Activated T-cell treated with anti-CD3 and anti-CD28 coated beads for 4 hours (primary cell): ENCODE measurements around the gene ZBTB12.

Source experiments
- DNase-seq: peaks from one replicate; pipeline ENCODE4 v3.0.0-alpha.2; 2020

Gene ZBTB12

DNA sequence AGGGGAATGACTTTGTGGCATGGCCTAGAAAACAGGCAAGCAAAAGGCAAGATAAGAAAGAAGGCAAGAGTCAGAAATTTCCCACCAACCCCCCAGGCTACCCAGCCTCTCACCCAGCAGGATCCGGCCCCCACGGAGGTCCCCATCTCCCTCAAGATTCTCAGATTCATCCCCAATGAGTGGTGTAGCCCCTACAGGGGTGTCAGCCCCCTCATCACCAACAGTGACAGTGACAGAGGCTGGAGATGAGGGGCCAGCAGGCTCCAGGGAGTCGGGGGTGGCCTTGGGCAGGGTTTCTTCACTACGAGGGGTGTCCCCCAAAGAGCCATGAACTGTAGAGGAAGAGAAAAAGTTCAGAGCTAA is 5.4 kb downstream of the ZBTB12 start:
- no peak for DNase-seq

- DNase-seq, result no peak
Observed at GRCh38 chr6:31892821-31893220, 9.1 kb downstream of the ZBTB12 start.

DNA sequence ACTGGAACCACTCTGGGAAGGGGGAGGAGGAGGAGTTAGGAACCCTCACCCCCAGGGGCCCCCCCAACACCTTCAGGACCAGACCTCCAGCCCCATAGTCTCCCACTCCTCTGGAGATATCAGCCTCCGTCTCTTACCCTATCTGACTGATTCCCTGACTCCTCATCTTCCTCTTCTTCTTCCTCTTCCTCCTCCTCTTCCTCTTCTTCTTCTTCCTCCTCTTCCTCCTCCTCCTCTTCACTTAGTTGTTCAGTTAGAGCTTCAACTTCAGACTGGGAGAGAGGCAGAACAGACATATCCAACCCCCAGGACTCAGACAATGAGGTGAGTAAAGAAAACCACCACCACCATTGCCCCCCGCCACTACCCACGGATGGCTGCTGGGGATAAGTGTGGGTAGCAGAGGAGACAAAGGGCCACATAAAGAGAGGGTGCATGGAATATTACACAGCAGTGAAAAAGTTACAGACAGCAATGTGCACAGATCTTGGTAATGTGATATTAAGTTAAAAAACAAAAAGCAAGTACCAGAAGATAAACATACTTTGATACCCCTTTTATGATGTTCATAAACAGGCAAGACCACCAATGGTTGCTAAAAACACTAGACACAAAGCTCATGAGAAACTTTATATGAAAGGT is 12.4 kb downstream of the ZBTB12 start:
- no peak for DNase-seq

DNA sequence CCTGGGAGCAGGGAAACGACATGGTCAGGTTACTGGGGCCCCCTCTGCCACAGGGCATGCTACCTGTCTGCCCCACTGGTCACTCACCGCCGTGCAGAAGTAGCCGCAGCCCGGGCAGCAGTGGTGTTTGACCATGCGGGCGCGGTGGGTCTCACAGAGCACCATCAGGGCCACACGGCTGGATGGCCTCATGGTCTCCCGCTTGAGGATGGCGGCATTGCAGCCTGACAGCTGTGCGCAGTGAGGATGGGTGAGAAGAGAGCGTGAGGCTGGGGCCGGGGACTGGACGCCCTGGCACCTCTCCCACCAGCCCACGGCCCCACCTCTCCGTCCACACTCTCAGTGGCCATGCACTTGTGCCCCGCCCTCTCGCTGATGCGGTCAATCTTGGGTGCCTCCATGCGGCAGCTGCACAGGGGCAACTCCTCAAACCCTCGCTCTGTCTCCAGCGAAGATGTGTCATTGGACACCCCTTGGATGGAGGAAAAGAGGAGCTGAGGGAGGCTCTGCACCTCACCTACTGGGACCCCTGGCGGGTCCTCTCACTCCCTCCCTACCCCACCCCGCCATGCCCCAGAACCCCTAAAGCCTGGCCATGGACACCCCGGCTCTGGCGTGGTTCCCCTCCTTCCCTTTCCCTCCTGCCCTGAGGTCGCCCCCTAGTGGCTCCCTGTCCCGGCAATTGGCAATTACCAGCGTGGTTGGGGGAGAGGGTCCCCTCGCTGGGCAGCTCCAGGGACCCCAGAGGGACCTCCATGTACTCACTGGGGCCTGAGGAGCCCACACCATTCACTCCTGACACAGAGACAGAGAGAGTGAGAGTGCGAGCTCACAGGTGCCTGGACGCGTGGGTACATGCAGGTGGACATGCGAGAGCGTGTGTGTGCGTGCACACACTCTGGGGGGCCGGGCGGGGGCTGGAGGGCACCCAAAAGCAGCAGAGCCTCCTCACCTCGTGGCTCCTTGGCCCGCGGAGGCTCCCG is 13.3 kb downstream of the ZBTB12 start:
- peak; percentile 54 for DNase-seq

DNA sequence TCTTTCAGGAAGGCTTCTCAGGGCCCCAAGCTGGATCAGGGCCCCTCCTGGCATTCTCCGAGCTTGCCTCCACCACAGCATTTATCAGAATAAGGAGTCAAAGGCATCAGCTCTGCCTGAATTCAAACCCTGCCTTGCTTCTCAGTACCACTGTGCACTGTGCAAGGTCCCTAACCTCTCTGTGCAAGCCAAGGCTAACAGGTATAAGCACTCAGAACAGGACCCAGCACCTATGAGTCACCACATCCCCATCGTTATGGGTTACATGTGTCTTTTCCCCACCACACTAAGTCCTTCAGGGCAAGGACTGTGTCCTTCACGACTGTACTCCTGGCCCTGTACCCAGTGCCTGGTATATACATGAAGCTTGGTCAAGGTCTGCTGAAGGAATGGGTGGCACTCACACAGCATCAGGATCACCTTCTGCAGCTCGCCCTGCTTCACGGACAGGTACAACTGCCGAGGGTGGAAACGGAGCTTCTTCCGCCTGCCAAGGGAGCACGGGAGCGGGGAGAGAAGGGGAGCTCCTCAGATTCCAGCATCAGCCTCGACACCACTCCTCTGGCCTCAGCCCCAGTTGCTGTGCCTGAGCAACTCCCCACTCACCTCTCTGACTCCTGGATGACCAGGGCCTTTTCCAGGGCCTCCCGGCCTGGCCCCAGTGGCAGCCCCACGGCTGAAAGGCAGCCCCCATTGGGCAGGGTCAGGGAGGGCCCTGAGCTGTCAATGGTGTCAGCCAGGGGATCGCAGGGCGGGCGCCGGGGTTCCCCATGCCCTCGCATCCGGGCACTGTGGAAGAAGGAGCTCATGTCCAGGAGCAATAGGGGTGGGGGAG is 14.5 kb downstream of the ZBTB12 start:
- DNase-seq, result no peak

GRCh38 chr6:31886541-31886991 is 15.3 kb downstream of the ZBTB12 start:
- no peak for DNase-seq

GRCh38 chr6:31884528-31885035 is 17.3 kb downstream of the ZBTB12 start:
- DNase-seq, result no peak

DNA sequence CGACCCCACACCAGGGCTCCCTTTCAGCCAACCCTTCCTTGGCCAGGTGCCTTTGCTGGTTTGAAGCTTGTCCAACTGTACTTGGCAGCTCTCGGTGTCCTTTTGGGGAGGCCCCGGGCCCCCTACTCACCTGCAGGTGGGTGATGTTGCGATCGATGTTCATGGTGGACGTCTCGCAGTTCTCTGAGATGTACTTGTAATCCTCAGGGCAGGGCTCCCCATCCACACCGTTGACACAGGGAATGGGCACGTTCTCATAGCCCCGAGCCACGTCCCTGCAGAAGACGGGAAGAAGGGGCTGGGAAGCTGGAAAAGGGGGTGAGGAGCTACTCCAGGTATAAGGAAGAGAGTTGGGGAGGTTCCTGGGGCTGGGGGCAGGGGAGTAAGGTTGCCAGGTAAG is 18.2 kb downstream of the ZBTB12 start:
- no peak for DNase-seq

GRCh38 chr6:31882344-31882743 is 19.5 kb downstream of the ZBTB12 start:
- no peak for DNase-seq

DNA sequence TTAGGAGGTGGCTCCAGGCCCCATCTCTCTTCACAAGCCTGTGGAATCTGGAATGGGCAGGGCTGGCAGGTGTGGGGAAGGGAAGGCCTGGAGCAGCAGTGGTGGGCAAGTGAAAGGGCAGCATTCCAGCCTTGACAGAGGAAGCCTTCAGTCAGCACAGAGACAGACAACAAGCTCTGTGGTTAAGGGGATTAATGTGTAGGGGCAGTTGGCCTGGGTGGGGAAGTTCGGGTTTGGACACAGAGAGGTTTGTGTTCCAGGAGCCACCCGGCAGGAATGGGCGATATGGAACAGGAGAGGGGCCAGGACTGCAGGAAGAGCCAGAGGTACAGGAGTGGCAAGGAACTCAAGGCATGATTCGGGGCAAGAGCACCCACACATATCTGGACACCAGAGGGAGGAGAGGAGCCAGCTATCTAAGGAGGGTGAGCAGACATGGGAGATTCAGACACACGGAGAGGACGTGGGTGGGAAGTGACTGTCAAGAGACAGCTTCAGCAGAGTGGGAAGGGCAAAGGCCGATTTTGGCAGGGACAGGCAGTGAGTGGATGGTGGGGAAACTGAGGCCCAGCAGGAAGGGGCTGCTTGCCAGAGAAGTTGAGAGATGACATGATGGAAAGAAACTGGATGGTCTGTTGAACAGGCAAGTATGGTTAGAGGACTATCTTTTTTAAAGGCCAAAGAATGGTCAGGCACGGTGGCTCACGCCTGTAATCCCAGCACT is 20.6 kb downstream of the ZBTB12 start:
- no peak for DNase-seq

GRCh38 chr6:31880616-31881015 is 21.3 kb downstream of the ZBTB12 start:
- no peak for DNase-seq

- no peak for DNase-seq
Observed at GRCh38 chr6:31879901-31880300, 22.0 kb downstream of the ZBTB12 start.

DNA sequence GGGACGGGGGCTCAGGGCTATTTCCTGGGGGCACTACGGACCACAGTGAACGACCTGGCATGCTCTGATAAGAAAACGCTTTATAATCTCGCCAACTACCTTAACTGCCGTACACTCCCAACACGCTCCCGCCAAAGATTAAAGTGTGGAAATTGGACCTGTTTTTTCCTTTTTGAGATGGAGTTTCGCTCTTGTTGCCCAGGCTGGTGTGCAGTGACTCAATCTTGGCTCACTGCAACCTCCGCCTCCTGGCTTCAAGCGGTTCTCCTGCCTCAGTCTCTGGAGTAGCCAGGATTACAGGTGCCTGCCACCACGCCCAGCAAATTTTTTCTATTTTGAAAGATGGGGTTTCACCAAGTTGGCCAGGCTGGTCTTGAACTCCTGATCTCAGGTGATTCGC is 22.7 kb downstream of the ZBTB12 start:
- no peak for DNase-seq

GRCh38 chr6:31878726-31879125 is 23.2 kb downstream of the ZBTB12 start, which contains the start of gene SLC44A4:
Gene SLC44A4, minus strand, starts transcription at chr6:31878997. Its CDS starts 17 bp downstream, at chr6:31878980.
- no peak for DNase-seq

GRCh38 chr6:31878222-31878621 is 23.7 kb downstream of the ZBTB12 start:
- no peak for DNase-seq

GRCh38 chr6:31877651-31878161 is 24.2 kb downstream of the ZBTB12 start:
- DNase-seq, result no peak

- DNase-seq, result no peak
Observed at GRCh38 chr6:31877125-31877650, 24.7 kb downstream of the ZBTB12 start.

DNA sequence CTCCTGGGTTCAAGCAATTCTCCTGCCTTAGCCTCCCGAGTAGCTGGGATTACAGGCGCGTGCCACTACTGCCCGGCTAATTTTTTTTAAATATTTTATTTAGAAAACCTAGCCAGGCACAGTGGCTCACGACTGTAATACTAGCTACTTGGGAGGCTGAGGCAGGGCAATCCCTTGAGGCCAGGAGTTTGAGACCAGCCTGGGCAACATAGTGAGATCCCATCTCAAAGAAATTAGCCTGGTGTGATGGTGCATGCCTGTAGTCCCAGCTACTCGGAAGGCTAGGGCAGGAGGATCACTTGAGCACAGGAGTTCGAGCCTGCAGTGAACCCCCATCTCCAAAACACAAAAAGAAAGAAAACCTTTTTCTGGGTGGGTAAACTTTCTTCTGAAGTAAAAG is 25.5 kb downstream of the ZBTB12 start:
- DNase-seq, result no peak

DNA sequence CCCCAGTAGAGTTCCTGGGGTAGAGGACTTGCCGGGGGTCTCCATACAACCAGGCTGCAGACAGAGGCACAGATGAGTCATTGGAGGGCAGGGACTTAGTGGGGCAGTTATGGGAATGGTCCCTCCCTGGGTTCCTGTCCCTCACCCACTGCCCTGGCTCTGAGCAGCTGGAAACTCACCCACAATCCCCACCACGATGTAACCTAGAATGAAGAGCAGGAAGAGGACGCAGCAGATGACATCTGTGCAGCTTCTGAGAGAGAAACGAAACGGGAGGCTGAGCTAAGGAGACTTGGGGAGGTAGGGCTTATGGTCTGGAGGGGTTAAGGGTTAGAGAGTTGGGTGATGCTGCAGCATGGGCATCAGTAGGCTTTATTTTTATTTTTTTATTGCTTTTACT is 26.0 kb downstream of the ZBTB12 start:
- DNase-seq, result no peak

DNA sequence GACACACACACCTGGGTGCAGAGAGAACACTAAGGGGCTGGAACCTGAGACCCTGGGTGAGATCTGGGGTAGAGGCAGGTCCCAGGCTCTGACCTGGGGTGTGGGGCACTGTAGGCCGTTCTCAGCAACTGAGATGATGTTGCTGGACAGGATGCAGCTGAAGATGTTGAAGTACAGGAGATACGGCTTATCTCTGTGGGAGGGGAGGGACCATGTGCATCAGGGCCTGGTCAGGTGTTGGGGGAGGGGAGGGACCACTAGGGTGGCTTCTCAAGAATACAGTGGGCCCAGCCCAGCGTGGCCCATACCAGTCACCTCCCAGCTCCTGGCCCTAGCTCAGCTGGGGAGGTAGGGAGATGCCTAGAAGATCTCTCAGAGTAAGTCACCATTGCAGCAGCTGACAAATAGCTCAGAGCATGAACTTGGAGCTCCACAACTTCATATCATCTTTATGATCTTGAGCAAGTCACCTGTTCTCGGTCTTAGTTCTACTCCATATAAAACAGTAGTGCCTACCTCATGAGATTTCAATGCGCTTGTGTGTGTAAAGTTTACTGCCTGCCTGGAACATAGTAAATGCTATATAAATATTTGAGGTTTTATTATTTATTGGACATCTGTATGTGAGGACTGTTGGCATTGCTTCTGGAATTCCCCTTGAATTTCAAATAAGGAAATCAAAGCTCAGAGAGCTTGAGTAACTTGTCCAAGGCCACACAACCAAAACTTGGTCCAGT is 26.9 kb downstream of the ZBTB12 start:
- no peak for DNase-seq

GRCh38 chr6:31874084-31874670 is 27.7 kb downstream of the ZBTB12 start:
- DNase-seq, result no peak
